Stimulated activated CD4-positive, alpha-beta T cell treated with anti-CD3 and anti-CD28 coated beads, Interleukin-4, amount 100 ng/mL, for 1 hour (primary cell): ENCODE results near the gene RAPGEF3.

Experiments used
- DNase-seq: peaks from one replicate; pipeline ENCODE4 v3.0.0-alpha.2; 2020

The RAPGEF3 gene

DNA sequence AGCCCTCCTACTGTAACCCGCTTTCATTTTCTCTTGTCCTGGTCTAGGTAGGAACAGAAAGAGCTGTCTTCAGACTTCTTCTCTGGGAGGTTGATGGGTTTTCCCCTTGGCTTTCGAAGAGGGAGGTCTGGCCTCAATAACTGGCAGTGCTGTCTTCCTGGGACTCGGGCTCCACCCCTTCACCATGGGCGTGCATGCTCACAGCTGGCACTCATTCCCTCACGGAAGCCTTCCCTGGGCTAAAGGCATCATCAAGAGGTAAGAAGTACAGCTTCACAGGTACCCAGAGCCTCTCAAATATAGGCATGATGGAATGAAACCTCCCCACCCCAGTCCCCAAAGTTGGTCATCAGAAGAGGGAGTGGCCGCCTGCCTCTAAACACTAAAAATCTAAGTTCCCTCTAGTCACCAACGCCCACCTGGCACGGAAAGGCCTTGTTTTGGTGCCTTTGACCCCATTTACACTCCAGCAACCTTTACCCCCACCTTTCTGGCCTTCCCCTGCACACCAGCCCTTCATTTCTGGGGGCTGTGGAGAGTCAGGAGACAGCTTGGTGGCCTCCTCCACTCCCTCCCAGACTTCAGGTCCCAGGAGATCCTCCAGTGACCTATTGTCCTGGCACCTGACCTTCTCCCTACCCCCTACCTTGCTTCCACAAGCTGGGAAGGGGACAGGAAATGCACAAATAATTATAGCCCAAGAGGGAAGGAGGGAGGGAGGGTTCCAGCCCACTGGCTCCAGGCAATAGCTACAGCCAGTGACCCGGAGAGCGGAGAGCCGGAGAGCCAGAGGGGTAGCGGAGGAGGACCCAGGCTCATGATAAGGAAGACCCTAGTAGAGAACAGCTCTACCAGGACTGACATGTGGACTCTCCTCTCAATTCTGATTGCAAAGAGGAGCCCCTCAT is 2.8 kb downstream of the RAPGEF3 start:
- peak; percentile 29 for DNase-seq

DNA sequence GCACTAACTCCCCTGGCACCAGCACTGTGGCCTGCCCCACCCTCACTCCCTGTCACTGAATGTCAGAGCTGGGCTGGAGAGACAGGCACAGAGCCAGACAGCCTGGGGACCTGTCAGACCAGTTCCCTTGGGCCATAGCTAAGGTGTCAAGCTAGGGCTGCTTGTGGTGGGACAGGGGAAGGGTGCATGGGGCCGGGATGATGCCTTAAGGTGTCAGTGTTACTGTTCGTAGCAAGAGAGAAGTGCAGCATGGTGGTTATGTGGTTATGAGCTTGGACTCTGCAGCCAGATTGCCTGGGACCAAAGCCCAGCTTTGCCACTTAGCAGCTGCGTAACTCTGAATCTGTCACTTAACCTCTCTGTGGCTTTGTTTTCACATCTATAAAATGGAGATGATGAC is 3.8 kb downstream of the RAPGEF3 start:
- DNase-seq, result no peak

DNA sequence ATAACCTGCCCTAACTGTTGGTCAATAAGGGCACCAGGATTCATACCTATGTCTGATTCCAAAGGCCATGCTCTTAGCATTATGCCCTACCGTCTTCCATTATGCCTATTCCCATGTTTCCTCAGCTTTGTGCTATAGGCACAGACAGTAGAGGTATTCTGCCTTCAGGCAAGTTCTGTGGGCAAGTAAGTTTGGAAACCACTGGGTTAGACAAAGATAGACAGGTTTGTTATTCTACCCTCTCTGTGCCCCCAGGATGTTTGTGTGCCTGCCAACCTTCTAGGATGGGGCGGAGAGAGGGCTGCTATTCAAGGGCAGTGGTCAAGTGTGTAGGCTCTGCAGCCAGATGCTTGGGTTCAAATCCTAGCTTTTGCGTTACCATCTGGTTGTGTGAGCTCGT is 4.6 kb downstream of the RAPGEF3 start:
- DNase-seq, result no peak

DNA sequence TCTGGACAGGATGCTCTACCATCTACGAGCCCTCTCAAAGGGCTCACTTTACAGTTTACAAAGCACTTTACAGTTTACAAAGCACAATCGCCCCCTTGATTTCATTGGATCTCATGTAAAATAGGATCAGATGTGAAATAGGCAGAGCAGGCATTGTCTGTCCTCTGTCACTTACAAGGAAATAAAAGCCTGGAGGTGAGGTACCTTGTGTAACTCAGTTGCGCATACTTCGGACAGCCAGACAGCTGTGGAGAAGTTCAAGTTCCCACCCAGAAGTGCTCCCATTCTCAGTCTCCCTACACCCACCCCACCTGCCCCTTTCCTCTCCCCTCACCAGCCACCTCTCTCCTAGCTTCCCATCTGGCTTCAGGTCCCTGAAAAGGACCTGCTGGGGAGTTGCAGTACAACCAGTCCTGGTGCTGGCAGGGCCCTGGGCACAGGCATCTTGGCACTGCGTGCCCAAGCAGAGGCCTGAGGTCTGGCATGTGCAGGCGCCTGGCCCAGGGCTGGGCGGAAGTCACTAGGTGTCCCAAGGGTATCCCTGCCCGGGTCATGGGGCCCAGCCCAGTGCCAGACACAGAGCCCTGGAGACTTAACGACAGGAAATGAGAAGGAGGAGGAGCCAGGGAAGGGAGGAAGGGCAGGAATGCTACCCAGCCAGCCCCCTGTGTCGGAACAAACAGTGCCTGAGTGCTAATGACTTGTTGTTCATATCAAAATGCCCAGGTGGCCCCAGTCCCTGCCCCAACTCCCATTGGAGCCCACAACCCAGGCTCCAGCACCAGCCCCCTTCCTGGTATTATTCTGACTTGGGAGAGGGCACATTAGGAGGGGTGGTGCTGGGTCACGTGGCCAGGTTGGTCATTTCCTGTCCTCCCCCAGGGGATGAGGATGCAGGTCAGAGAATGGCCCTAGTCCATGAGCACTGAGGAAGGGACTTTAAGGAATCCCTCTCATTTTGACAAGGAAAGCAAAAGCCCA is 5.4 kb downstream of the RAPGEF3 start:
- DNase-seq, result no peak

DNA sequence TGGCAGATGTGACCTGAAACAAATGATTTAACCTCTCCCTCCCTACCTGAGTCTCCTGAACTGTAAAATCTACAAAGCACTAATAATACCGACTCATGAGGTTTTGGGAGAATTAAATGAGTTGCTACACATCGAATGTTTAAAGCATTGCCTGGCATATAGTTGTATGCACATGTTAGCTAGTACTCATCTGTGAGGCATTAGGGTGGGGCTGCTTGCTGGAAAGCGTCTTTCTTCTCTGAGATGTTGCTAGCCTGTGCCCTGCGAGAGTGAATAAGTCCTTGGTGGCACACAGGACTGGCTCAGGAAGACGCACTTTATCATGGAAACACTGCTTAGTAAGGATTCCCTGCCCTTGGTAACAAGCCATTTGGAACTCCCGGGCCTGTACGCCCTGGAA is 6.1 kb downstream of the RAPGEF3 start:
- no peak for DNase-seq

DNA sequence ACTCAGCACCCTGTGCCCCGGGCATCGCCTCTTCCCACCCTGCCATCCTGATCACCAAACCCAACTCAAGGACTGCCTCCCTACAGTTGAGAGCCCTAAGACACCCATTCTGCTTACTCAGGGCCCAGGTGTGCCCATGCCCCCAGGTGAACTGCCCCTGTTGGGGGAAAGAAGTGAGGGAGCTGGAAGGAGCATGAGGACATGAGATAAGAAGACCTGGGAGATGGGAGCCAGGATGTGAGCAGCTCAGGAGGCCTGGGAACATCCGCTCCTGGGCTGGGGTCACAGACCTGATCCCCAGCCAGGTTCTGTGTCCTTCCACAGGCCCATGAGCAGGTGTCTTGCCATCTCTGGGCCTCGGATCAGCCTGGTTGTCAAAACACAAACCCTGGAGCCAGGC is 6.6 kb downstream of the RAPGEF3 start:
- DNase-seq, result no peak

DNA sequence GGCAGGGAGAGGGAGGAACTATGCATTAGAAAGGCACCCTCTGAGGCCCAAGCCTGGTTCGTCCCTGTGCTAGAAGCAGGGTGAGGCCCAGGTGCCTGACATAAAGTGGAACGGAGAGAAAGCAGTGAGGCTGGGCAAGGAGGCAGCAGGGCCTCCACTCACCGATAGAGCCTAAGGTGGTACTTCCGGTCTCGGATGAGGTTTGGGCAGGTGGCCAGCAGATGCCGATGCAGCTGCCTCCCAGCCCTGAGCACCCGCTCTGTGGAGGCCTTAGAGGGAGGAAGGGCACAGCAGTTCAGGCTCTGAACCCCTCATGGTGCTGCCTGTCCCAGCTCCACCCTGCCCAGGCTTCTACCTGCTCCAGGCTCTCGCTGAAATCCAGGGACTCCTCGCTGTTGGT is 7.1 kb downstream of the RAPGEF3 start:
- no peak for DNase-seq

DNA sequence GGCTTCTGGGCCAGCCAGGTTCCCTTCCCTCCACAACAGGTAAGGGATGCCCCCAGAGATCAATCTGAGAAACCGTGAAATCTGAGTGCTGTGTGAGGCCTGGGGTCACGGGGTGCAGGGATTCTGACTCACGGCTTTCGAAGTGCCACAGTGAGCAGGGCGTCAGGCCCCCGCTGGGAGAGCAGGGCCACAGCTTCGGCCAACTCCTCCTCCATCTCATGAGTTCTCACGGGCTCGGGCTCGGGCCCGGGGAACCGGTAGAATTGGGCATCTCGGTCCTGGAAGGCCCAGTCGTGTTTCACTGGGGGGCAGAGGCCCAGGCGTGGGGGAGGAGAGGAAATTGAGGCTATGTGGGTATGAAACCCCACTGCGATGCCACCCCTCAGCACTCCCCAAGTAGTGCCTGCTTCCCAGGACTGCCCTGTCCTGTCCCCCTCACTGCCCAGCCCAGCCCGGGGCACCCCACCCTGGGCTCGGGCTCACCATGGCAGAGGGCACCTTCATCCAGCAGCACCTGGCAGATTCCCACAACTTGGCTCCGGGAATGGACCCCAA is 7.7 kb downstream of the RAPGEF3 start:
- no peak for DNase-seq

DNA sequence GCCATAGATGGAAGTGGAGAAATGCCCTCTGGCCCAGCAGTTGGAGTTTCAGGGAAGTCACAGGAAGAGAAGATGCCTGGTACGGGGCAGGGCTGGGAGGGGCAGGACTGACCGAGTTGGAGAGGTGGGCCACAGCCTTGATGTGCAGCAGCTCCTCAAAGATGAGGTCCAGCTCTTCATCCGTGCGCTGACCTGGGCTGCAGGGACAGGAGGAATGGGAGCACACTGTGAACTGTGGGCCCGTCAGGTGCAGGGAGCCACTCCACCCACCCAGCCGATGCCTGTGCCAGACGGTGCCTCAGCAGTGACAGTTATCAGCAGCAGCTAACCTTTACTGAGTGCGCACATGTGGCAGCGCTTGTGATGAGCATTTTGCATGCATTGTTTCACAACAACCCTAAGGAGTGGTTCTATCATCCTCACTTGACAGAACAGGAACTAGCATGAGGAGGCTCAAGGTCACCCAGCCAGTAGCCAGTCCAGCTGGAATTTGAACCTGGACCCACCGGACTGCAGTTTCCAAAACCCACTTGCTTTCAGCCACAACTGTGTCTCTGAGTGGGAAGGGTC is 8.4 kb downstream of the RAPGEF3 start:
- no peak for DNase-seq

DNA sequence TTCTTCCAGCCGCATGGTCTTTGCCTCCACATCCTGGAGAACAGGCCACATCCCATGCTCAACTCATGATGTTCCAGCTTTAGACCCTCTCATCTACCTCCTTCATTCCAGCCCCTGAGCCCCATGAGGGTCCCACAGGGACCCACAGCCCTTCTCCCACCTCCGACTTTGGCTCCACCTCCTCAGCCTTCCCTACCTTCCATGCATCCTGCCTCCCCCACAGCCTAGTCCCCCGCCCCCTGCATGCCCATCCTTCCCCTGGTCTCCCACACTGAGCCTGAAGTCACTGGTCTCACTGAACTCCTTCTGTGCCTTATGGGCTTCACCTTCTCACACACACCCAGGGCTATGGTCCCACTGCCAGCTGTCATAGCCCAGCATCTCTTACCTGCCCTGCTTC is 9.8 kb downstream of the RAPGEF3 start:
- no peak for DNase-seq

DNA sequence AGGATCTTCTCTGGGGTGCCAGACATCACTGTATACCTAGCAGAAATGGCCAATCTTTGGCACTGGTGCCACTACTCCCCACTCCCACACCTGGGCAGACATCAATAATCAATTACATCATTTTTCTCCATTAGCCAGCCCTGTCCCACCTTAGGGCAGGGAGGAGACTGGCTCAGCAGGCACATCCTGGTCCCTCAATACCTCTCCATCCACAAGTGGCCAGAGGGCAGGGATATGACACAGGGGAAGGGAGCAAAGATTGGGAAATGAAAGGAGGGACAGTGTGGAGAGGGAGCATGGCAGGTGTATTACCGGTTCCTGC is 10.2 kb downstream of the RAPGEF3 start:
- no peak for DNase-seq

DNA sequence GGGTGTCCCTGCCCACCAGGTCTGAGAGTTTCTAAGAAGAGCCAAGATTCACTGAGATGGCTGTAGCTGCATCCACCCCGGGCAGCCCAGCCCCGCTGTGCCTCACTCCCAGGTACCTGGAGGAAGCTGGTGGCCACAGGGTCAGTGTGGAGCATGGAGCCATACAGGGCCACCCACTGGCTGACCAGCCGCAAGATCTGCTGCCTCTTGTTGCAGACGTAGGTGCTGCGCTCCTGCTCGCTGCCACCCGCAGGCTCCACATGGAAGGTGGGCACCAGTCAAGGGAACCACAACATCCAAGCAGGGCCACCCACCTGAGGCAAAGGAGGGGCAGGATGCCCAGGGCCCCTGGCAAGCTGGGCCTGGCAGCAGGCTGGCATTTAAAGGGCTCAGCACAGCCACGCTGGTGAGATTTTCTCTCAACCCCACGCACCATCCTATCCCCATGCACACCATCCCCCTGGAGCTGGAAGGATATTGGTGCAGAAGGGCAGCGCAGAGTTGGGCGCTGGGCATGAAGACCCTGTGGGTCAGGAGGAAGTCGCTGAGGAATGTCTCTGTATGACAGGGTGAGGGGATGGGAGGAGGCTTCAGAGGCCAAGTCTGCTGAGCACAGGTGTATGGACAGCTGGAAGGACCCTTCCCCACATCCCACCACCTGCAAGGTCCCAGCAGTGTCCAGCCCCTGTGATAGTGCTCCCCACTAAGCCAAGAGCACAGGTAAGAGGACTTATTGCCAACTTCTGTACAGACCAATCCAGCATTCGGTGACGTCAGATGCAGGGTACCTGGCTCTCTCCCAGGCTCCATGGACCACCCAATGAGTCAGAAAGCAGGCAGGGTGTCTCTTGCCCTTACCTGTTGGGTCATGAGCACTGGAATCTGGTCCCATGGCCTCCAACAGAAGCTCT is 10.8 kb downstream of the RAPGEF3 start:
- no peak for DNase-seq

DNA sequence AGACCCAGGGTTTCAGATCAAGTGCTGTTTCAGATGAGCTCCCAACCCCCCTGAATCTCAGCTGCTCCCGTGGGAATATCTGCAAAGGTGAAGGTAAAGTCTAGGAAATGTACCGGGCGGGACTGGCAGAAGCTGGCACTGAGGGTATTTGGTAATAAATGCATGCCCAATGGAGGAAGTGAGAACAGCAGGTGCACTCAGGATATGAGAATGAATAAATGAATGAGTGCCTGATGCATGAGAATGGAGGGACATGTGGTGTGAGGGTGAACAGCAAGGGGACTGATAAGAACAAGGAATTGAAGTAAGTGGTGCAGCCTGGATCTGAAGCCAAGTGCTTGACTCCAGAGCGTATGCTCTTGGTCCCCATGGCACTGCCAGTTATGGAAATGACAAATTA is 11.6 kb downstream of the RAPGEF3 start:
- DNase-seq, result no peak

DNA sequence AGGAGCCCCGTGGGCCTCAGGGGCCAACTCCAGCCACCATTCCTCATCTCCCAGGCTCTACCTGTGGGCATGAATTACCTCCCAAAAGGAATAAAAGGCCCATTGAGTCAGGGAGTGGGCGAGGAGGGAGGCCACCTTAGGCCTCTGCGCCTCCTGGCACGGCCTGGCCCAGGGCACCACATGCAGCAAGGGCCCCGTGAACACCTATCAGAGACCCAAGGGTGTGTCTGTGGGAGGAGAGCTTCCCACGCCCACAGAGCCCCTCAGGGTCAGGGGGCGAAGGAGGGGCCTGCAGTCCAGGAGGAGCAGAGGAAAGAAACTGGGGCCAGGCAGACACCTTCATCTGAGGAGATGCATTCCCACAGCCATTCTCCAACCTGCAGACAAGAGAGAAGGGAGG is 12.2 kb downstream of the RAPGEF3 start:
- no peak for DNase-seq

DNA sequence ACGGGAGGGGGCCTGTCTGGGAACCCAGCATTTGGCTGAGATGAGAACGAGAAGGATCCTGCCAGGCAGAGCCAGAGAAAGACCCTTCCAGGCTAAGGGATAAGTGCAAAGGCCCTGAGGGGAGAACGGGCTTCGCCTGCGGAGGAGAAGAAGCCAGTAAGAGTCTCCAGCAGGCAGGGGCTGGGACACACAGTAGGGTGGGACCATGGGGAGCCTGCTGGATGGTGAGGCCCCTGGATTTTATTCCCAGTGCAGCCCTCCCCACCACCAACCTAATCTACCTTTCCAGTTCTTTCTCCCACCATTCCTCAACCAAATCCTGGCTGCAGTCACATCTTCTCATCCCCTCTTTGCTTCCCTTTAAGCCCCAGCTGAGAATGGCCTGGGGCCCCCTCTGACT is 12.6 kb downstream of the RAPGEF3 start:
- no peak for DNase-seq

DNA sequence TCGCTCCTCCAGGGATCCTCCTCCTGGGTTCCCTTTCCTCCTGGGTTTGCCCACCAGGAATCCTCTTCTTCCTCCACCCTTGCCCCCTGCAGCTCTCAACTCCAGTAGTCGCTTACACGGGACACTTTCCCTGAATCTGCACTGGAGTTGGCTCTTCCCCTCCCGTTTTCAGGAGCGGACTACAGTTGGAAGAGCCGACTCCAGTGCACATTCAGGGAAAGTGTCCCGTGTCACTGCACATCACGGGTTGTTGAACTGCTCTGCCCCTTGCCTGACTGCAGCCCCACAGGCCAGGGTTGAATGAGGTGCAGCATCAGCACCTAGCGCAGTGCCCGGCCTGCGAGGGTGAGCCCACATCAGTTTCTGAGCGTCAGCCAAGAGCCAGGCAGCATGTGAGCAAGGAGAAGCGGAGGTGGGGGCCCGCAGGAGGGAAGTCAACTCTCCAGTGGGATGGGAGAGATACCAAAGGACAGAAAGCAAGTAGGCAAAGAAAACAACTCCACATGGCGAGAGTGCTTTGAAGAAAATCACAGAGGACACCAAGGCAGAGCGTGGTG is 13.1 kb downstream of the RAPGEF3 start:
- no peak for DNase-seq

DNA sequence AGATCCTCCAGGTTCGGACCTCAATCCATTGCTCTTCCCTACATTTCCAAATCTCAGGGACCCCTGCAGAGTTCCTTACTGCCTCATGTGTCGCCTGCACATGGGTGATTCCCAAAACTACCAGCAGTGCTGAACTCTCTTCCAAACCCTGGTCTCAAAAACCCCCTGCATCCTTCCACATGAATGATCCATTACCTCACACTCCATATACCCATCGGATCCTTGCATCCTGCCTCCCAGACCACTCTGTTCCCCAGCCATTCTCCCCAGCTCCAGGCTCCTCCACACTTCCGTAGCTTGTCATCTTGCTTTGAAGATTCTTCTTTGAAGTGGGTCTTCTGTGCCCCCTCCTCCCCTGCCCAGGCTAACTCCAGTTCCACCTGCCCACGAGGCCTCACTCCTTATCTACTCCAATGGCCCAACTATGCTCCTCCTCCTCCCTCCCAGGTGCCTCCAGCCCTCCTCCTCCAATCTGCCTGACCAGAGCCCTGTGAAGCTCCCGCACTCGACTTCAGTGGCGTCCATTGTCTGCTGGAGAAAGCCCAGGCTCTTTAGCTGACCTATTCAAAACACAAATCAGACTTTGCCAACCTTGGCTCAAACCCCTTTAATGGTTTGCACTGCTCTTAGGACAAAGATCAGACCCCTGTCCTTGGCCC is 13.8 kb downstream of the RAPGEF3 start:
- no peak for DNase-seq

DNA sequence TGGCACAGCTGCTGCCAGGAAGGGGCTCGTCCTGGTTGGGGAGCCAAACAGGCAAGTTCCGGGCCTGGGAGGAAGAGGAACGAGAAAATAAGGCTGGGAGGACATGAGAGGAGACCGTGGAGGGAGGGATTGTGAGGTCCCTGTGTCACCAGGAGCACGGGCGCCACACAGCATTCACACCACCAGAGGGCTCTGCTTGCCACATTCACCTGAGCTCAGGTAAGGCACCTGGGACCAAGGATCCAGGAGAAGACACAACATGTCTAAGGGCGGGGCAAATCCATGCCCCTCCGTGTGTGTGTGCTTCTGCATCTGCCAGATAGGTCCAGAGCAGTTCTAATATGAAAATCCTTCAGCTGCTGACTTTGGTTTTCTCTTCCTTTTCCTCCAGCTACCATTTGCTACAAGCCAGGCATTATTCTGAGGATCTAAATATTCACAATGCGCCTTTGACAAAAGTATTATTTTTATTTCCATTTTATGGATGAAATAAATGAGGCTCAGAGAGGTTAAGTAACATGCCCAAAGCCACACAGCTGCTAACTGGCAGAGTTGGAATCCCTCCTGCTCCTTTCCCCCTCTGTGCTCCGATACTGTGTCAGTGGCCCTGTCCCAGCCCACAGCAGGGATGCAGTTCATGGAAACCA is 14.6 kb downstream of the RAPGEF3 start:
- peak; percentile 69 for DNase-seq

DNA sequence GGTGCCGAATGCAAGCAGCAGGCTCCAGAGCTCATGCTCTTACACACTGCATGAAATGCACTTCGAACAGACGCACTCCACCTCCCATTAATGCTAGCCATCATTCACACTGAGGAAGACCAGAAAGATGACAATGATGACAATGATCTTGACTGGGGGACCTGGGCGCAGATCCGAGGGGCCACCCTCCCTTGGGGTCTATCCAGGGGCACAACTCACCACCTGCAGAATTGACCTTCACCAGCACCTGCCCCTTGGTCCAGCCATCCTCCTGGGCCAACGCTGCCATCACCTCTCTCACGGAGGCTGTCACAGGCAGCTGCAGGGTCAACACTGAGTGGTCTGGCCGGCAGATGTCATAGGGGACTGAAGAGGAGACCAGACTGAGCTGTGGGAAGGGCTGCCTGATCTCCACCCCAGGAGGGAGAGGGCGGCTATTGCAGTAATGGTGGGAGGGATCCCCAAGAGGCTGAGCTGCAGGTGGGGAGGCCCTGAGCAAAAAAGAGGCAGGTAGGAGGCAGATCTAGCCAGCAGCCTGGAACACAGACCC is 15.3 kb downstream of the RAPGEF3 start:
- no peak for DNase-seq

DNA sequence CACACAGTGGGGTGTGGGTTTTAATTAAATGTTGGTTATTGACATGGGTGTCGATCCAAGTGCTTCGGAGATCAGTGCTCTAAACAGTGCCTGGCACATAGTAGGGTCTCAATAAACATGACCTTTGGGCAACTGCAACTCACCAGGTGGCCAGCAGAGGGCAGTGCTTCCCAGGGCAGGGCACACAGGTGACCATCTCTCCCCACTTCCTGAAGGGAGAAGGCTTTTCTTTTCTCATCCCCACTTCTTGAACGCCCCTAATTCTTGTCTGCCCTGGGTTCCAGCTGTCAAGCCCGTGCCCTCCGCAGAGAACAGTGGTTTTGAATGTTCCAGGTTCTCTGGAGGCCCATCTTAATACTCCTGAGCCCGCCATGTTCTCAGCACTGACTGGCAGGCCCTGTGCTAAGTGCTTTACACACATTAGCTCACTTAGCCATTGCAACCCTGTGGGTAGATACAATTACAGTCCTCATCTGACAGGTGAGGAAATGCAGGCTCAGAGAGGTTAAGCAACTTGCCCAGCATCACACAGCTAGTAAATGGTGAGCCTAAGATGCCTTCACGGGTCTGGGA is 16.3 kb downstream of the RAPGEF3 start:
- DNase-seq, result peak; percentile 76
